Stomach (tissue), 4 donors: ENCODE results near the gene KRTAP10-6.

ENCODE experiments used
- POLR2A ChIP-seq, 4 donors: fragments of 450-650 bp; IDR thresholded peaks; one replicate each; pipeline ENCODE4 v1.6.1; 2016; ENCODE audit warnings: antibody characterized with exemption in 4 of 4, control low read depth in 2 of 4, mild to moderate bottlenecking in 1 of 4, moderate library complexity in 1 of 4
- POLR2AphosphoS5 ChIP-seq, 3 donors: sonication (generic); formaldehyde crosslinking; IDR thresholded peaks; one replicate each; pipeline ENCODE4 v1.6.1; 2016; ENCODE audit warnings: antibody characterized with exemption in 3 of 3
- TF ChIP-seq, protein P1 (sequence below), 7 experiments: fragments of 450-650 bp in 4 of 7; fragments of 200-600 bp in 3 of 7; sonication (generic) in 3 of 7; IDR thresholded peaks; one replicate each; pipeline ENCODE4 v1.5.1; 2016 to 2019; ENCODE audit warnings: antibody characterized with exemption in 7 of 7, control low read depth in 2 of 7, mild to moderate bottlenecking in 1 of 7

DNA sequence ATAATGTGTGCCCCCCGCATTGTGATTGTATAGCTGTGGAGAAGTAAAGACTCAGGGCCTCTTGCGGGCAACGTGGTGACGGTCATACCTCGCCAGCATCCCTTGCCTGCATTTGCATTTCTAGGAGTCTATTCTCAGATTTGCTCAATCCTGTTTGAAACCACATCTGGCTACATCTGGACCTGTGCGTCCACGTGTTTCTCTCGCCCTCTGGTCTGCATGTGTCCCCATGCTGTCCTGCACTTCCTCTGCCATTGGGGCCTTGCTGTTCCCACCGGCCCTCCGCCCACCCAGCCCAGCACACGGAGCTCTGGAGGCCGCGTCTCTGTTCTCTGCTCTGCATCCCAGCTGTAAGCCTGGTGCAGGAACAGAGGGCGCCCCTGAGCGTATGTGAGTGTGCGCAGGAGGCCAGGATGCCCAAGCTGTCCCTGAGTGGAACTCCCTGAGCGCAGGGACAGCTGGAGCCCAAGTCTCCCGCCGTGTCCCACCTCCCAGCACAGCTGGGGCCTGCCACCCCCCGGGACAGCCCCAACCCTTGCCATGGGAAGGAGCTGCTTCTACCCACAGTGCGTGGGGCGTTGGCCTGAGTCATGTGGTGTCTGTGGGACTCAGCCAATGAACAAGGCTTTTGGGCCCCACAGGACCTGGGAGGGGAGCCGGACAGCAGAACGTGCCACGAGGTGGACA lies 42.6 kb downstream of the KRTAP10-6 start:
- TF ChIP-seq, protein P1, sequence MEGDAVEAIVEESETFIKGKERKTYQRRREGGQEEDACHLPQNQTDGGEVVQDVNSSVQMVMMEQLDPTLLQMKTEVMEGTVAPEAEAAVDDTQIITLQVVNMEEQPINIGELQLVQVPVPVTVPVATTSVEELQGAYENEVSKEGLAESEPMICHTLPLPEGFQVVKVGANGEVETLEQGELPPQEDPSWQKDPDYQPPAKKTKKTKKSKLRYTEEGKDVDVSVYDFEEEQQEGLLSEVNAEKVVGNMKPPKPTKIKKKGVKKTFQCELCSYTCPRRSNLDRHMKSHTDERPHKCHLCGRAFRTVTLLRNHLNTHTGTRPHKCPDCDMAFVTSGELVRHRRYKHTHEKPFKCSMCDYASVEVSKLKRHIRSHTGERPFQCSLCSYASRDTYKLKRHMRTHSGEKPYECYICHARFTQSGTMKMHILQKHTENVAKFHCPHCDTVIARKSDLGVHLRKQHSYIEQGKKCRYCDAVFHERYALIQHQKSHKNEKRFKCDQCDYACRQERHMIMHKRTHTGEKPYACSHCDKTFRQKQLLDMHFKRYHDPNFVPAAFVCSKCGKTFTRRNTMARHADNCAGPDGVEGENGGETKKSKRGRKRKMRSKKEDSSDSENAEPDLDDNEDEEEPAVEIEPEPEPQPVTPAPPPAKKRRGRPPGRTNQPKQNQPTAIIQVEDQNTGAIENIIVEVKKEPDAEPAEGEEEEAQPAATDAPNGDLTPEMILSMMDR (IDR thresholded peaks at IDR 0.05), result no peak
- TF ChIP-seq POLR2AphosphoS5 (IDR thresholded peaks at IDR 0.05) (no peak), POLR2A (IDR thresholded peaks at IDR 0.05) (no peak)
